ENCODE data around the gene CFAP206.

GRCh38 chr6:87391334-87391733, 16.4 kb upstream of the CFAP206 start:
- no peak for TF ChIP-seq POLR2A (IDR thresholded peaks at IDR 0.05; ENCODE audit: extremely low read depth, insufficient read length)
- TF ChIP-seq, protein P1, sequence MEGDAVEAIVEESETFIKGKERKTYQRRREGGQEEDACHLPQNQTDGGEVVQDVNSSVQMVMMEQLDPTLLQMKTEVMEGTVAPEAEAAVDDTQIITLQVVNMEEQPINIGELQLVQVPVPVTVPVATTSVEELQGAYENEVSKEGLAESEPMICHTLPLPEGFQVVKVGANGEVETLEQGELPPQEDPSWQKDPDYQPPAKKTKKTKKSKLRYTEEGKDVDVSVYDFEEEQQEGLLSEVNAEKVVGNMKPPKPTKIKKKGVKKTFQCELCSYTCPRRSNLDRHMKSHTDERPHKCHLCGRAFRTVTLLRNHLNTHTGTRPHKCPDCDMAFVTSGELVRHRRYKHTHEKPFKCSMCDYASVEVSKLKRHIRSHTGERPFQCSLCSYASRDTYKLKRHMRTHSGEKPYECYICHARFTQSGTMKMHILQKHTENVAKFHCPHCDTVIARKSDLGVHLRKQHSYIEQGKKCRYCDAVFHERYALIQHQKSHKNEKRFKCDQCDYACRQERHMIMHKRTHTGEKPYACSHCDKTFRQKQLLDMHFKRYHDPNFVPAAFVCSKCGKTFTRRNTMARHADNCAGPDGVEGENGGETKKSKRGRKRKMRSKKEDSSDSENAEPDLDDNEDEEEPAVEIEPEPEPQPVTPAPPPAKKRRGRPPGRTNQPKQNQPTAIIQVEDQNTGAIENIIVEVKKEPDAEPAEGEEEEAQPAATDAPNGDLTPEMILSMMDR (IDR thresholded peaks at IDR 0.05; ENCODE audit: low read depth, low read length), result peak; percentile 64
